Left forelimb (tissue), 1 donor: Measurements from ENCODE around the gene SUN3.
"Not testable (repeated sequence)": the region's sequence is repeated elsewhere in the genome, so short reads cannot be mapped to it uniquely, and the experiment has no call there.

Experiments used
- DNase-seq: peaks from one replicate; pipeline ENCODE4 v3.0.0-alpha.2; 2018; ENCODE audit warnings: low spot score

Gene SUN3

GRCh38 chr7:47943676-47944474 lies 85.0 kb downstream of the SUN3 start:
- DNase-seq, result no peak

- not testable (repeated sequence) for DNase-seq
Measured at GRCh38 chr7:47942651-47943050, 86.3 kb downstream of the SUN3 start.

- DNase-seq, result no peak
Measured at GRCh38 chr7:47942132-47942531, 86.8 kb downstream of the SUN3 start.

- no peak for DNase-seq
Measured at GRCh38 chr7:47941136-47941844, 87.6 kb downstream of the SUN3 start.

GRCh38 chr7:47940088-47941013 lies 88.6 kb downstream of the SUN3 start:
- no peak for DNase-seq

GRCh38 chr7:47939425-47940036 lies 89.4 kb downstream of the SUN3 start:
- no peak for DNase-seq

- no peak for DNase-seq
Measured at GRCh38 chr7:47938574-47939165, 90.2 kb downstream of the SUN3 start.

- no peak for DNase-seq
Measured at GRCh38 chr7:47937711-47938573, 91.0 kb downstream of the SUN3 start.
